ENCODE measurements around the gene RFX2. TPM values are rescaled to one million over a fixed set of nuclear protein-coding genes. Genes with fewer than 3 reads are reported as not detected.
A peak's percentile ranks its signal among the peaks of the same experiment; 100 is the strongest.

The RFX2 gene
- total and polyA plus RNA-seq, 10 of the 15 experiments (the other 5 are each of a cell fraction or from before 2014, with no cell fraction given): 3.2 to 9.8 (median 4.7) TPM

DNA sequence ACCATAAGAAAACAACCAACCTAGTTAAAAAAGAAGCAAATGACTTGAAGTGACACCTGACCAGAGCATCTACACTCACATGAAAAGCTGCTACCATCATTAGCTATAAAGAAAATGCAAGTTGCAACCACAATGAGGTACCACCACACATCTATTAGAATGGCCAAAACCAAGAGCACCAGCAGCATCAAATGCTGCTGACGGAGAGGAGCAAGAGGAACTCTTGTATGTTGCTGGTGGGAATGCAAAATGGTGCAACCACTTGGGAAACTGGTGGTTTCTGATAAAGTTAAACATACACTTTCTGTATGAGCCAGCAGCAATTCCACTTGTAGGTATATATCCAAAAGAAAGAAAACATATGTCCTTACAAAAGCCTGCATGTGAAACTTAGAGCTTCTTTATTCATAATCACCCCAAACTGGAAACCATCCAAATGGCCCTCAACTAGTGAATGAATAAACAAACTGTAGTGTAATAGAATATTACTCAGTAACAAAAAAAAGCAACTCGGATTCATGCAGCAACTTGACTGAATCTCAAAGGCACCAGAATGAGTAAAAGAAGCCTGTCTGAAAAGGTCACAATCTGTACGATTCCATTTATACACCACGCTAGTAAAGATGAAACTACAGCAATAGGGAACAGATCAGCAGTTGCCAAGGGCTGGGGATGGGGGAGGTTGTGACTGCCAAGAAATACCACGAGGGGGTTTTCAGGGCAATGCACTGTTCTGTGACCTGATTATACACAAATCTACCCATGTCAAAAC is 71.5 kb downstream of the RFX2 start:
- ATAC-seq (peak; percentile 97), DNase-seq (ENCODE audit: low read depth, low spot score) (peak; percentile 82), FAIRE-seq (peak; percentile 94)
- H3K27me3 ChIP-seq (replicated peaks in 1 of 2; ENCODE audit: control insufficient read depth in 2 of 2, insufficient read depth in 2 of 2, low read length in 1 of 2): no peaks in the 10 kb centered on the region
- RAD21 ChIA-PET (ENCODE audit: unreplicated experiment): interaction anchor here (0.7 to 1.4 kb wide), 3 partner anchors 16 to 87 kb away, joined by 3 to 4 read pairs (median 3); no protein-coding TSS in a partner anchor
- H3K9ac ChIP-seq (ENCODE audit: control insufficient read depth, insufficient read depth, low read length): no peak overlapping the region
- WGBS (ENCODE audit: insufficient coverage, insufficient replicate concordance, low lambda C conversion rate, missing lambda C conversion rate): 0% methylated on average over 5 of the region's 5 CpGs
- no peaks in the 10 kb centered on the region for H3K79me2 ChIP-seq (ENCODE audit: control insufficient read depth, insufficient read depth, low read length)
- no peak overlapping the region; the same call in 1 of the 2 replicates for H3K4me3 ChIP-seq
- H3K36me3 ChIP-seq (ENCODE audit: control insufficient read depth in 2 of 2, insufficient read depth in 2 of 2, low read length in 1 of 2): no peaks in the 10 kb centered on the region
- in situ Hi-C loops (cut with MboI): no loop called here
- CTCF ChIA-PET: interaction anchor here (0.6 to 5.7 kb wide), 8 partner anchors 8 to 1255 kb away, joined by 3 to 32 read pairs (median 6); no protein-coding TSS in a partner anchor
- SMC1A ChIA-PET (ENCODE audit: uncharacterized antibody, unreplicated experiment): interaction anchor here (0.8 to 1.7 kb wide), 5 partner anchors 9 to 87 kb away, joined by 3 to 7 read pairs (median 4); no protein-coding TSS in a partner anchor
- POLR2A ChIA-PET: interaction anchor here (0.5 to 1.5 kb wide), 4 partner anchors 49 to 87 kb away, joined by 3 to 8 read pairs (median 4); no protein-coding TSS in a partner anchor
- intact Hi-C loops (cut with micrococcal nuclease; ENCODE audit: unreplicated experiment): loop anchor here (1.0 kb wide), 1 partner anchor 49 kb away; no protein-coding TSS in a partner anchor
- H4K20me1 ChIP-seq (ENCODE audit: control insufficient read depth, insufficient read depth): no peaks in the 10 kb centered on the region
- no peaks in the 10 kb centered on the region; the same call in 2 of the 3 replicates for H3K9me3 ChIP-seq (replicated peaks; ENCODE audit: control insufficient read depth, insufficient read depth, low read length)
- H3K4me1 ChIP-seq (ENCODE audit: control insufficient read depth, insufficient read depth, low read length): peaks cover 19% of the 10 kb centered on the region
- BruUV-seq (replicated peaks): no TSS peak
- peak overlapping the region; percentile 56 for H3K4me2 ChIP-seq (ENCODE audit: control insufficient read depth, insufficient read depth)
- H2AFZ ChIP-seq (ENCODE audit: control insufficient read depth, low read depth, low read length): peak overlapping the region; percentile 51
- H3K27ac ChIP-seq (ENCODE audit: control insufficient read depth, insufficient read depth): peak overlapping the region; percentile 67
- TF ChIP-seq ETV6 (conservative IDR thresholded peaks at IDR 0.05 in 1 of 2, IDR thresholded peaks at IDR 0.05 in 1 of 2; ENCODE audit: borderline replicate concordance in 1 of 2, low read depth in 1 of 2) (no peak; a peak in 1 of 4 replicates), RB1 (IDR thresholded peaks at IDR 0.05; ENCODE audit: borderline replicate concordance) (no peak), FOXK2 (IDR thresholded peaks at IDR 0.05) (no peak), FOXM1 (IDR thresholded peaks at IDR 0.05; ENCODE audit: low read depth, low read length) (peak; percentile 76; the same call in 1 of the 2 replicates), NFXL1 (IDR thresholded peaks at IDR 0.05; ENCODE audit: borderline replicate concordance) (no peak), EZH2 (IDR thresholded peaks at IDR 0.05; ENCODE audit: borderline replicate concordance, control insufficient read depth, low read depth, low read length) (no peak)
- TF ChIP-seq, protein P1, sequence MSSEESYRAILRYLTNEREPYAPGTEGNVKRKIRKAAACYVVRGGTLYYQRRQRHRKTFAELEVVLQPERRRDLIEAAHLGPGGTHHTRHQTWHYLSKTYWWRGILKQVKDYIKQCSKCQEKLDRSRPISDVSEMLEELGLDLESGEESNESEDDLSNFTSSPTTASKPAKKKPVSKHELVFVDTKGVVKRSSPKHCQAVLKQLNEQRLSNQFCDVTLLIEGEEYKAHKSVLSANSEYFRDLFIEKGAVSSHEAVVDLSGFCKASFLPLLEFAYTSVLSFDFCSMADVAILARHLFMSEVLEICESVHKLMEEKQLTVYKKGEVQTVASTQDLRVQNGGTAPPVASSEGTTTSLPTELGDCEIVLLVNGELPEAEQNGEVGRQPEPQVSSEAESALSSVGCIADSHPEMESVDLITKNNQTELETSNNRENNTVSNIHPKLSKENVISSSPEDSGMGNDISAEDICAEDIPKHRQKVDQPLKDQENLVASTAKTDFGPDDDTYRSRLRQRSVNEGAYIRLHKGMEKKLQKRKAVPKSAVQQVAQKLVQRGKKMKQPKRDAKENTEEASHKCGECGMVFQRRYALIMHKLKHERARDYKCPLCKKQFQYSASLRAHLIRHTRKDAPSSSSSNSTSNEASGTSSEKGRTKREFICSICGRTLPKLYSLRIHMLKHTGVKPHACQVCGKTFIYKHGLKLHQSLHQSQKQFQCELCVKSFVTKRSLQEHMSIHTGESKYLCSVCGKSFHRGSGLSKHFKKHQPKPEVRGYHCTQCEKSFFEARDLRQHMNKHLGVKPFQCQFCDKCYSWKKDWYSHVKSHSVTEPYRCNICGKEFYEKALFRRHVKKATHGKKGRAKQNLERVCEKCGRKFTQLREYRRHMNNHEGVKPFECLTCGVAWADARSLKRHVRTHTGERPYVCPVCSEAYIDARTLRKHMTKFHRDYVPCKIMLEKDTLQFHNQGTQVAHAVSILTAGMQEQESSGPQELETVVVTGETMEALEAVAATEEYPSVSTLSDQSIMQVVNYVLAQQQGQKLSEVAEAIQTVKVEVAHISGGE (CRISPR knock-in tag; IDR thresholded peaks at IDR 0.05): no peak
- TF ChIP-seq, protein P2, sequence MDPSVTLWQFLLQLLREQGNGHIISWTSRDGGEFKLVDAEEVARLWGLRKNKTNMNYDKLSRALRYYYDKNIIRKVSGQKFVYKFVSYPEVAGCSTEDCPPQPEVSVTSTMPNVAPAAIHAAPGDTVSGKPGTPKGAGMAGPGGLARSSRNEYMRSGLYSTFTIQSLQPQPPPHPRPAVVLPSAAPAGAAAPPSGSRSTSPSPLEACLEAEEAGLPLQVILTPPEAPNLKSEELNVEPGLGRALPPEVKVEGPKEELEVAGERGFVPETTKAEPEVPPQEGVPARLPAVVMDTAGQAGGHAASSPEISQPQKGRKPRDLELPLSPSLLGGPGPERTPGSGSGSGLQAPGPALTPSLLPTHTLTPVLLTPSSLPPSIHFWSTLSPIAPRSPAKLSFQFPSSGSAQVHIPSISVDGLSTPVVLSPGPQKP (IDR thresholded peaks at IDR 0.05; ENCODE audit: low read depth, low read length): no peak
- TF ChIP-seq, protein P3, sequence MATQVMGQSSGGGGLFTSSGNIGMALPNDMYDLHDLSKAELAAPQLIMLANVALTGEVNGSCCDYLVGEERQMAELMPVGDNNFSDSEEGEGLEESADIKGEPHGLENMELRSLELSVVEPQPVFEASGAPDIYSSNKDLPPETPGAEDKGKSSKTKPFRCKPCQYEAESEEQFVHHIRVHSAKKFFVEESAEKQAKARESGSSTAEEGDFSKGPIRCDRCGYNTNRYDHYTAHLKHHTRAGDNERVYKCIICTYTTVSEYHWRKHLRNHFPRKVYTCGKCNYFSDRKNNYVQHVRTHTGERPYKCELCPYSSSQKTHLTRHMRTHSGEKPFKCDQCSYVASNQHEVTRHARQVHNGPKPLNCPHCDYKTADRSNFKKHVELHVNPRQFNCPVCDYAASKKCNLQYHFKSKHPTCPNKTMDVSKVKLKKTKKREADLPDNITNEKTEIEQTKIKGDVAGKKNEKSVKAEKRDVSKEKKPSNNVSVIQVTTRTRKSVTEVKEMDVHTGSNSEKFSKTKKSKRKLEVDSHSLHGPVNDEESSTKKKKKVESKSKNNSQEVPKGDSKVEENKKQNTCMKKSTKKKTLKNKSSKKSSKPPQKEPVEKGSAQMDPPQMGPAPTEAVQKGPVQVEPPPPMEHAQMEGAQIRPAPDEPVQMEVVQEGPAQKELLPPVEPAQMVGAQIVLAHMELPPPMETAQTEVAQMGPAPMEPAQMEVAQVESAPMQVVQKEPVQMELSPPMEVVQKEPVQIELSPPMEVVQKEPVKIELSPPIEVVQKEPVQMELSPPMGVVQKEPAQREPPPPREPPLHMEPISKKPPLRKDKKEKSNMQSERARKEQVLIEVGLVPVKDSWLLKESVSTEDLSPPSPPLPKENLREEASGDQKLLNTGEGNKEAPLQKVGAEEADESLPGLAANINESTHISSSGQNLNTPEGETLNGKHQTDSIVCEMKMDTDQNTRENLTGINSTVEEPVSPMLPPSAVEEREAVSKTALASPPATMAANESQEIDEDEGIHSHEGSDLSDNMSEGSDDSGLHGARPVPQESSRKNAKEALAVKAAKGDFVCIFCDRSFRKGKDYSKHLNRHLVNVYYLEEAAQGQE (IDR thresholded peaks at IDR 0.05; ENCODE audit: low read depth, low read length): no peak
- TF ChIP-seq, protein P4, sequence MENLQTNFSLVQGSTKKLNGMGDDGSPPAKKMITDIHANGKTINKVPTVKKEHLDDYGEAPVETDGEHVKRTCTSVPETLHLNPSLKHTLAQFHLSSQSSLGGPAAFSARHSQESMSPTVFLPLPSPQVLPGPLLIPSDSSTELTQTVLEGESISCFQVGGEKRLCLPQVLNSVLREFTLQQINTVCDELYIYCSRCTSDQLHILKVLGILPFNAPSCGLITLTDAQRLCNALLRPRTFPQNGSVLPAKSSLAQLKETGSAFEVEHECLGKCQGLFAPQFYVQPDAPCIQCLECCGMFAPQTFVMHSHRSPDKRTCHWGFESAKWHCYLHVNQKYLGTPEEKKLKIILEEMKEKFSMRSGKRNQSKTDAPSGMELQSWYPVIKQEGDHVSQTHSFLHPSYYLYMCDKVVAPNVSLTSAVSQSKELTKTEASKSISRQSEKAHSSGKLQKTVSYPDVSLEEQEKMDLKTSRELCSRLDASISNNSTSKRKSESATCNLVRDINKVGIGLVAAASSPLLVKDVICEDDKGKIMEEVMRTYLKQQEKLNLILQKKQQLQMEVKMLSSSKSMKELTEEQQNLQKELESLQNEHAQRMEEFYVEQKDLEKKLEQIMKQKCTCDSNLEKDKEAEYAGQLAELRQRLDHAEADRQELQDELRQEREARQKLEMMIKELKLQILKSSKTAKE (IDR thresholded peaks at IDR 0.05; ENCODE audit: low read depth, poor library complexity, severe bottlenecking): peak; percentile 47
